H1 (cell line): ENCODE measurements around the gene LAMP1. TPM values are rescaled to one million over a fixed set of nuclear protein-coding genes. Genes with fewer than 3 reads are reported as not detected.

Experiments
- CTCF ChIA-PET: fragments of 300-600 bp; sonication (Branson Sonifier 250); formaldehyde crosslinking; loops from one replicate; lab custom pipeline; 2021; ENCODE audit not compliant: partially characterized antibody; lab: Charles Lee
- POLR2A ChIA-PET: fragments of 300-600 bp; sonication (Branson Sonifier 250); formaldehyde crosslinking; loops from one replicate; lab custom pipeline; 2021; ENCODE audit warnings: inconsistent platforms; ENCODE audit not compliant: partially characterized antibody; lab: Charles Lee
- DNase-seq, 2 experiments: peaks; one replicate each; pipeline versions ENCODE4 v3.0.0 to v3.0.0-alpha.2; 2010 to 2022; ENCODE audit warnings: low spot score in 2 of 2, low read depth in 1 of 2, mixed read lengths in 1 of 2
- FAIRE-seq: peaks from 2 replicates; lab custom pipeline; 2011; peaks lifted over from hg19 to GRCh38; lab: Jason Lieb, UNC
- H2AFZ ChIP-seq: 2 replicates; pipeline ENCODE4 v1.8.1; 2012; ENCODE audit warnings: low read length, inconsistent platforms
- H2AK5ac ChIP-seq: 2 replicates; pipeline ENCODE4 v1.6.1; 2013; ENCODE audit warnings: low read depth, low read length
- H2BK120ac ChIP-seq: replicated peaks from 2 replicates; pipeline ENCODE3; 2013; ENCODE audit warnings: low read depth, low read length, inconsistent platforms
- H2BK12ac ChIP-seq: 2 replicates; pipeline ENCODE4 v1.6.1; 2013; ENCODE audit warnings: low read depth, low read length
- H2BK15ac ChIP-seq: 2 replicates; pipeline ENCODE4 v1.6.1; 2013; ENCODE audit warnings: low read length
- H2BK20ac ChIP-seq: 2 replicates; pipeline ENCODE4 v1.6.1; 2013; ENCODE audit warnings: low read length
- H2BK5ac ChIP-seq: 2 replicates; pipeline ENCODE4 v1.6.1; 2013; ENCODE audit warnings: low read depth, low read length
- H3K14ac ChIP-seq: 2 replicates; pipeline ENCODE4 v1.6.1; 2013; ENCODE audit warnings: inconsistent platforms; ENCODE audit not compliant: insufficient read length
- H3K18ac ChIP-seq: 2 replicates; pipeline ENCODE4 v1.6.1; 2013; ENCODE audit warnings: low read length; ENCODE audit errors: extremely low read depth
- H3K23ac ChIP-seq: 2 replicates; pipeline ENCODE4 v1.6.1; 2013; ENCODE audit warnings: inconsistent platforms; ENCODE audit not compliant: insufficient read length
- H3K23me2 ChIP-seq: 2 replicates; pipeline ENCODE4 v1.6.1; 2013; ENCODE audit warnings: low read depth, low read length
- H3K27ac ChIP-seq: 2 replicates; pipeline ENCODE4 v1.6.1; 2011; ENCODE audit warnings: low read depth, low read length, inconsistent platforms
- H3K27me3 ChIP-seq, 4 experiments: replicated peaks in 1 of 4; 1 replicate in 1 of 4; 2 replicates in 3 of 4; pipeline versions ENCODE4 v1.6.1 to v1.8.1; 2011 to 2013; ENCODE audit warnings: low read length in 3 of 4, mild to moderate bottlenecking in 3 of 4, inconsistent platforms in 2 of 4, mixed read lengths in 2 of 4, moderate library complexity in 1 of 4; ENCODE audit not compliant: control insufficient read depth in 3 of 4, insufficient read depth in 3 of 4; ENCODE audit errors: extremely low read depth in 1 of 4
- H3K36me3 ChIP-seq, 4 experiments: 2 replicates each; pipeline versions ENCODE4 v1.6.1 to v1.8.1; 2011 to 2013; ENCODE audit warnings: mild to moderate bottlenecking in 4 of 4, low read length in 3 of 4, moderate library complexity in 2 of 4, control low read depth in 1 of 4, inconsistent platforms in 1 of 4; ENCODE audit not compliant: insufficient read depth in 4 of 4, control insufficient read depth in 2 of 4
- H3K4ac ChIP-seq: replicated peaks from 2 replicates; pipeline ENCODE3; 2013; ENCODE audit warnings: low read length, low read depth, mixed read lengths, inconsistent platforms; ENCODE audit not compliant: insufficient read length
- H3K4me1 ChIP-seq, 4 experiments: replicated peaks in 1 of 4; 1 replicate in 1 of 4; 2 replicates in 3 of 4; pipeline versions ENCODE4 v1.6.1 to v1.8.1; 2011 to 2013; ENCODE audit warnings: low read length in 3 of 4, inconsistent platforms in 2 of 4, mixed read lengths in 1 of 4; ENCODE audit not compliant: insufficient read depth in 4 of 4, control insufficient read depth in 3 of 4
- H3K4me2 ChIP-seq, 2 experiments: 2 replicates each; pipeline versions ENCODE4 v1.6.1 to v1.8.1; 2011 to 2013; ENCODE audit warnings: low read depth in 2 of 2, low read length in 2 of 2, control low read depth in 1 of 2, inconsistent platforms in 1 of 2, mild to moderate bottlenecking in 1 of 2; ENCODE audit not compliant: insufficient read depth in 1 of 2
- H3K4me3 ChIP-seq, 4 experiments: fragments of 200-600, 300-600 bp in 1 of 4; sonication (generic), shearing (Covaris generic), sonication (Bioruptor Twin) in 1 of 4; 2 replicates each; pipeline versions ENCODE4 v1.5.1 to v1.8.1; 2011 to 2016; ENCODE audit warnings: low read length in 4 of 4, low read depth in 3 of 4, control low read depth in 2 of 4, inconsistent platforms in 2 of 4, mild to moderate bottlenecking in 2 of 4, mixed read lengths in 1 of 4, moderate library complexity in 1 of 4; ENCODE audit not compliant: insufficient read depth in 2 of 4; ENCODE audit errors: extremely low read depth in 1 of 4
- H3K56ac ChIP-seq: replicated peaks from 2 replicates; pipeline ENCODE3; 2013; ENCODE audit warnings: low read depth, mild to moderate bottlenecking, mixed read lengths, low read length, inconsistent platforms; ENCODE audit not compliant: insufficient read length
- H3K79me1 ChIP-seq: 2 replicates; pipeline ENCODE4 v1.6.1; 2013; ENCODE audit warnings: low read depth, low read length, control low read depth
- H3K79me2 ChIP-seq, 2 experiments: 2 replicates each; pipeline versions ENCODE4 v1.6.1 to v1.8.1; 2012 to 2013; ENCODE audit warnings: low read length in 2 of 2, mild to moderate bottlenecking in 2 of 2, inconsistent platforms in 1 of 2; ENCODE audit not compliant: insufficient read depth in 2 of 2, control insufficient read depth in 1 of 2
- H3K9ac ChIP-seq, 4 experiments: replicated peaks in 1 of 4; 1 replicate in 1 of 4; 2 replicates in 3 of 4; pipeline versions ENCODE4 v1.6.1 to v1.8.1; 2011 to 2013; ENCODE audit warnings: low read depth in 3 of 4, low read length in 3 of 4, control low read depth in 2 of 4, mild to moderate bottlenecking in 2 of 4, moderate library complexity in 2 of 4, inconsistent platforms in 1 of 4; ENCODE audit errors: extremely low read depth in 1 of 4
- H3K9me3 ChIP-seq, 2 experiments: 2 replicates each; pipeline versions ENCODE4 v1.6.1 to v1.8.1; 2012 to 2013; ENCODE audit warnings: mild to moderate bottlenecking in 2 of 2, moderate library complexity in 2 of 2, control low read depth in 1 of 2, inconsistent platforms in 1 of 2, low read depth in 1 of 2, low read length in 1 of 2, mixed read lengths in 1 of 2; ENCODE audit not compliant: insufficient read depth in 2 of 2
- H4K20me1 ChIP-seq, 2 experiments: replicated peaks in 1 of 2; 2 replicates each; pipeline versions ENCODE3 to v1.8.1; 2011 to 2013; ENCODE audit warnings: inconsistent platforms in 2 of 2, low read length in 2 of 2, mild to moderate bottlenecking in 1 of 2; ENCODE audit not compliant: insufficient read depth in 2 of 2, control insufficient read depth in 1 of 2
- H4K5ac ChIP-seq: 2 replicates; pipeline ENCODE4 v1.6.1; 2013; ENCODE audit warnings: low read length, low read depth, mixed read lengths, inconsistent platforms; ENCODE audit not compliant: insufficient read length
- H4K8ac ChIP-seq: 2 replicates; pipeline ENCODE4 v1.8.0; 2013; ENCODE audit warnings: mild to moderate bottlenecking, moderate library complexity, low read length, inconsistent platforms; ENCODE audit not compliant: insufficient read depth; ENCODE audit errors: extremely low read depth
- H4K91ac ChIP-seq: replicated peaks from 2 replicates; pipeline ENCODE3; 2013; ENCODE audit warnings: low read length, mixed read lengths, inconsistent platforms; ENCODE audit not compliant: insufficient read length
- EGR1 ChIP-seq: IDR thresholded peaks from 2 replicates; pipeline ENCODE4 v1.6.1; 2011; ENCODE audit warnings: low read depth, low read length, borderline replicate concordance
- RXRA ChIP-seq: IDR thresholded peaks from 2 replicates; pipeline ENCODE4 v1.6.1; 2011; ENCODE audit warnings: low read depth, mild to moderate bottlenecking, low read length, moderate library complexity; ENCODE audit not compliant: insufficient read depth
- WGBS, 2 experiments: shearing (Covaris generic) in 1 of 2; methylation state at CpG; one replicate each; pipeline versions ENCODE4 v1.1.6 to v1.1.7; 2013 to 2015; ENCODE audit warnings: low lambda C conversion rate in 2 of 2, mixed read lengths in 2 of 2, inconsistent platforms in 1 of 2, low coverage in 1 of 2, missing lambda C conversion rate in 1 of 2; ENCODE audit not compliant: insufficient replicate concordance in 2 of 2, insufficient coverage in 1 of 2, insufficient read length in 1 of 2; ENCODE audit errors: extremely low coverage in 1 of 2, missing lambda C conversion rate in 1 of 2; 5-methylcytosine and 5-hydroxymethylcytosine counted together
- polyA plus RNA-seq, 7 experiments: library from polyadenylated mRNA; depleted of rRNA in 3 of 7; stranded (reverse) in 5 of 7; unstranded in 2 of 7; fragments of >200 nt in 5 of 7; fragments of 200-250 nt in 2 of 7; gene quantifications; 1 replicate in 5 of 7; 2 replicates in 1 of 7; 4 replicates in 1 of 7; pipeline versions ENCODE4 v1.2.1 to v1.2.3, GENCODE V29; 2011 to 2013; ENCODE audit warnings: missing spikeins in 2 of 7, mixed read lengths in 2 of 7
- total RNA-seq: library from RNA; stranded (reverse); fragmentation: NEBNext Ultra II Directional; extraction: Animal tissue kit (Norgen Biotek cat#: 25700); gene quantifications from 2 replicates; pipeline ENCODE4 v1.2.1, GENCODE V29; 2021

LAMP1 gene
- total and polyA plus RNA-seq, 2 of the 8 experiments (the other 6 are each of a cell fraction or from before 2014, with no cell fraction given), result 97.6 to 140 TPM

GRCh38 chr13:113272031-113272430, 25.0 kb upstream of the LAMP1 start:
- H3K14ac ChIP-seq, result no peak overlapping the region
- WGBS, 2 experiments, result 93% methylated on average over 2 of the region's 2 CpGs; no CpG with 5 or more reads in 1 of the 2 experiments
- H3K36me3 ChIP-seq, result no peaks in the 10 kb centered on the region; a peak in 1 of 8 replicates
- ChIA-PET CTCF (interaction anchor here (0.8 to 3.2 kb wide), 4 partner anchors 17 to 130 kb away, joined by 3 to 13 read pairs (median 8); no protein-coding TSS in a partner anchor), POLR2A (interaction anchor here (1.4 to 1.5 kb wide), 2 partner anchors 53 to 54 kb away, joined by 3 read pairs; no protein-coding TSS in a partner anchor)
- H3K4me2 ChIP-seq, result no peak overlapping the region
- H2BK5ac ChIP-seq, result no peak overlapping the region
- no peak overlapping the region for H3K18ac ChIP-seq
- no peak overlapping the region for H3K4ac ChIP-seq
- no peak overlapping the region for H4K91ac ChIP-seq
- no peaks in the 10 kb centered on the region for H3K27me3 ChIP-seq
- DNase-seq (no peak), FAIRE-seq (no peak)
- TF ChIP-seq EGR1 (no peak), RXRA (no peak)
- H4K5ac ChIP-seq, result no peak overlapping the region
- H2AK5ac ChIP-seq, result no peak overlapping the region
- no peak overlapping the region for H2BK15ac ChIP-seq
- no peak overlapping the region for H2BK12ac ChIP-seq
- no peak overlapping the region for H2BK20ac ChIP-seq
- no peak overlapping the region for H3K23ac ChIP-seq
- H3K79me2 ChIP-seq, result no peaks in the 10 kb centered on the region
- H3K27ac ChIP-seq, result no peak overlapping the region
- no peak overlapping the region for H3K9ac ChIP-seq
- H3K23me2 ChIP-seq, result no peaks in the 10 kb centered on the region
- no peak overlapping the region for H2BK120ac ChIP-seq
- no peak overlapping the region for H3K56ac ChIP-seq
- no peak overlapping the region for H2AFZ ChIP-seq
- H4K20me1 ChIP-seq, result peaks cover 0 to 3% of the 10 kb centered on the region in 2 experiments
- no peaks in the 10 kb centered on the region; the same call in 1 of the 2 replicates for H3K79me1 ChIP-seq
- no peaks in the 10 kb centered on the region for H3K9me3 ChIP-seq
- no peak overlapping the region for H3K4me3 ChIP-seq
- no peak overlapping the region for H4K8ac ChIP-seq
- no peaks in the 10 kb centered on the region for H3K4me1 ChIP-seq
